HAP-1 (cell line): ENCODE results near the gene DSG2.

ENCODE experiments used
- DNase-seq, 2 experiments: peaks; one replicate each; pipeline ENCODE4 v3.0.0-alpha.2; 2016 to 2020; ENCODE audit warnings: low spot score in 2 of 2
- H3K27me3 ChIP-seq: fragments of 250-450 bp; sonication (Bioruptor Pico); 2 replicates; pipeline ENCODE4 v1.5.1; 2020; ENCODE audit warnings: low read depth, mild to moderate bottlenecking, moderate library complexity
- H3K36me3 ChIP-seq: fragments of 250-450 bp; sonication (Bioruptor Pico); replicated peaks from 2 replicates; pipeline ENCODE4 v1.5.1; 2020; ENCODE audit warnings: mild to moderate bottlenecking
- H3K4me1 ChIP-seq: fragments of 250-450 bp; sonication (Bioruptor Pico); 2 replicates; pipeline ENCODE4 v1.5.1; 2020; ENCODE audit warnings: mild to moderate bottlenecking
- H3K4me3 ChIP-seq: fragments of 250-450 bp; sonication (Bioruptor Pico); 2 replicates; pipeline ENCODE4 v1.5.1; 2020; ENCODE audit warnings: mild to moderate bottlenecking, moderate library complexity
- H3K9me3 ChIP-seq: fragments of 250-450 bp; sonication (Bioruptor Pico); 2 replicates; pipeline ENCODE4 v1.5.1; 2020; ENCODE audit warnings: mild to moderate bottlenecking, moderate library complexity
- in situ Hi-C: fragments of 300-500 bp; cut with MboI; formaldehyde crosslinking; loops from 3 replicates; pipeline ENCODE4 v1.14.3; 2020; ENCODE audit warnings: low sequenced_read_pairs, inconsistent platforms, mixed read lengths

The DSG2 gene

GRCh38 chr18:31573051-31573450, 75.1 kb downstream of the DSG2 start:
- Histone ChIP-seq H3K9me3 (no peaks in the 10 kb centered on the region), H3K36me3 (no peaks in the 10 kb centered on the region), H3K27me3 (no peaks in the 10 kb centered on the region), H3K4me3 (no peak overlapping the region), H3K4me1 (no peaks in the 10 kb centered on the region)
- DNase-seq: no peak
- in situ Hi-C loops: loop anchor here (25.0 kb wide), 1 partner anchor 586 kb away; no protein-coding TSS in a partner anchor

GRCh38 chr18:31574359-31574758, 76.4 kb downstream of the DSG2 start:
- no peaks in the 10 kb centered on the region for H3K9me3 ChIP-seq
- DNase-seq: no peak
- in situ Hi-C loops: loop anchor here (25.0 kb wide), 1 partner anchor 587 kb away; no protein-coding TSS in a partner anchor
- H3K4me3 ChIP-seq: no peak overlapping the region
- no peaks in the 10 kb centered on the region for H3K4me1 ChIP-seq
- H3K27me3 ChIP-seq: no peaks in the 10 kb centered on the region
- H3K36me3 ChIP-seq: no peaks in the 10 kb centered on the region

- no peak overlapping the region for H3K4me3 ChIP-seq
- in situ Hi-C loops: no loop called here
- no peaks in the 10 kb centered on the region for H3K27me3 ChIP-seq
- H3K36me3 ChIP-seq: no peaks in the 10 kb centered on the region
- DNase-seq: no peak
- H3K4me1 ChIP-seq: no peaks in the 10 kb centered on the region; the same call in 1 of the 2 replicates
- no peaks in the 10 kb centered on the region for H3K9me3 ChIP-seq
These were observed 77.7 kb downstream of the DSG2 start for GRCh38 chr18:31575515-31576257.

- no peaks in the 10 kb centered on the region for H3K27me3 ChIP-seq
- in situ Hi-C loops: no loop called here
- no peaks in the 10 kb centered on the region for H3K36me3 ChIP-seq
- no peak overlapping the region for H3K4me3 ChIP-seq
- no peaks in the 10 kb centered on the region for H3K9me3 ChIP-seq
- DNase-seq: no peak
- H3K4me1 ChIP-seq: no peaks in the 10 kb centered on the region; the same call in 1 of the 2 replicates
These were observed 78.7 kb downstream of the DSG2 start for GRCh38 chr18:31576670-31577069.

- Histone ChIP-seq H3K9me3 (no peaks in the 10 kb centered on the region), H3K27me3 (no peaks in the 10 kb centered on the region), H3K4me1 (no peaks in the 10 kb centered on the region; the same call in 1 of the 2 replicates), H3K36me3 (no peaks in the 10 kb centered on the region), H3K4me3 (no peak overlapping the region)
- in situ Hi-C loops: no loop called here
- no peak for DNase-seq
These were observed 79.2 kb downstream of the DSG2 start for GRCh38 chr18:31577195-31577594.

- DNase-seq: no peak
- in situ Hi-C loops: no loop called here
- Histone ChIP-seq H3K27me3 (no peaks in the 10 kb centered on the region), H3K4me3 (no peak overlapping the region), H3K36me3 (no peaks in the 10 kb centered on the region), H3K4me1 (no peaks in the 10 kb centered on the region; the same call in 1 of the 2 replicates), H3K9me3 (no peaks in the 10 kb centered on the region)
These were observed 80.1 kb downstream of the DSG2 start for GRCh38 chr18:31578126-31578525.

GRCh38 chr18:31579375-31579774, 81.4 kb downstream of the DSG2 start:
- H3K9me3 ChIP-seq: no peaks in the 10 kb centered on the region
- H3K36me3 ChIP-seq: no peaks in the 10 kb centered on the region
- no peak for DNase-seq

GRCh38 chr18:31581498-31582197, 83.7 kb downstream of the DSG2 start:
- in situ Hi-C loops: no loop called here
- no peak for DNase-seq
- Histone ChIP-seq H3K9me3 (no peaks in the 10 kb centered on the region), H3K4me1 (no peaks in the 10 kb centered on the region; the same call in 1 of the 2 replicates), H3K4me3 (no peak overlapping the region), H3K36me3 (no peaks in the 10 kb centered on the region), H3K27me3 (no peaks in the 10 kb centered on the region)

More at GRCh38 chr18:31579375-31579774, 81.4 kb downstream of the DSG2 start:
- Histone ChIP-seq H3K4me3 (no peak overlapping the region), H3K4me1 (no peaks in the 10 kb centered on the region; the same call in 1 of the 2 replicates), H3K27me3 (no peaks in the 10 kb centered on the region)
- in situ Hi-C loops: no loop called here

- Histone ChIP-seq H3K9me3 (no peaks in the 10 kb centered on the region), H3K27me3 (no peaks in the 10 kb centered on the region), H3K4me3 (no peak overlapping the region), H3K36me3 (no peaks in the 10 kb centered on the region), H3K4me1 (no peaks in the 10 kb centered on the region; the same call in 1 of the 2 replicates)
- in situ Hi-C loops: no loop called here
- no peak for DNase-seq
These were observed 85.3 kb downstream of the DSG2 start for GRCh38 chr18:31583185-31583854.

- no peaks in the 10 kb centered on the region for H3K27me3 ChIP-seq
- H3K36me3 ChIP-seq: no peaks in the 10 kb centered on the region
- in situ Hi-C loops: no loop called here
These were observed 88.0 kb downstream of the DSG2 start for GRCh38 chr18:31585991-31586390.

GRCh38 chr18:31586616-31587015, 88.6 kb downstream of the DSG2 start:
- no peaks in the 10 kb centered on the region for H3K36me3 ChIP-seq
- no peaks in the 10 kb centered on the region for H3K9me3 ChIP-seq
- in situ Hi-C loops: no loop called here
- no peak for DNase-seq
- no peak overlapping the region for H3K4me3 ChIP-seq
- no peaks in the 10 kb centered on the region for H3K27me3 ChIP-seq
- no peaks in the 10 kb centered on the region for H3K4me1 ChIP-seq

More at GRCh38 chr18:31585991-31586390, 88.0 kb downstream of the DSG2 start:
- no peaks in the 10 kb centered on the region for H3K4me1 ChIP-seq
- no peaks in the 10 kb centered on the region for H3K9me3 ChIP-seq
- H3K4me3 ChIP-seq: no peak overlapping the region
- no peak for DNase-seq

- Histone ChIP-seq H3K27me3 (no peaks in the 10 kb centered on the region), H3K4me3 (no peak overlapping the region), H3K36me3 (no peaks in the 10 kb centered on the region), H3K9me3 (no peaks in the 10 kb centered on the region), H3K4me1 (no peaks in the 10 kb centered on the region)
- DNase-seq: no peak
- in situ Hi-C loops: no loop called here
These were observed 89.6 kb downstream of the DSG2 start for GRCh38 chr18:31587529-31587928.

GRCh38 chr18:31590570-31590969, 92.6 kb downstream of the DSG2 start:
- Histone ChIP-seq H3K4me1 (no peaks in the 10 kb centered on the region), H3K36me3 (no peaks in the 10 kb centered on the region), H3K4me3 (no peak overlapping the region), H3K9me3 (no peaks in the 10 kb centered on the region), H3K27me3 (no peaks in the 10 kb centered on the region)
- no peak for DNase-seq
- in situ Hi-C loops: no loop called here

- Histone ChIP-seq H3K36me3 (no peaks in the 10 kb centered on the region), H3K4me3 (no peak overlapping the region), H3K27me3 (no peaks in the 10 kb centered on the region), H3K9me3 (no peaks in the 10 kb centered on the region), H3K4me1 (no peaks in the 10 kb centered on the region)
- in situ Hi-C loops: no loop called here
- no peak for DNase-seq
These were observed 93.1 kb downstream of the DSG2 start for GRCh38 chr18:31591113-31591512.
